Mucosa of descending colon (tissue), 3 donors: ENCODE data around the gene THBD. TPM values are rescaled to one million over a fixed set of nuclear protein-coding genes. Genes with fewer than 3 reads are reported as not detected.

Source experiments
- ATAC-seq: fragments of 200-7000 bp; cut with Tn5 transposase; one replicate; pipeline ENCODE4 v1.9.1; 2020; ENCODE audit warnings: mild to moderate bottlenecking, moderate library complexity
- DNase-seq, 3 donors: peaks; one replicate each; pipeline ENCODE4 v3.0.0-alpha.2; 2020
- H3K36me3 ChIP-seq: fragments of 200-600 bp; one replicate; pipeline ENCODE4 v1.8.0; 2021; ENCODE audit warnings: low read depth, mild to moderate bottlenecking
- H3K4me1 ChIP-seq: fragments of 200-600 bp; one replicate; pipeline ENCODE4 v1.8.0; 2021; ENCODE audit warnings: low read depth, mild to moderate bottlenecking
- H3K4me3 ChIP-seq: fragments of 200-600 bp; one replicate; pipeline ENCODE4 v1.8.0; 2021; ENCODE audit warnings: mild to moderate bottlenecking
- H3K9me3 ChIP-seq: fragments of 200-600 bp; one replicate; pipeline ENCODE4 v1.8.0; 2021; ENCODE audit warnings: mild to moderate bottlenecking
- intact Hi-C, 2 donors: fragments of 100-400 bp; cut with DNase I in 1 of 2; cut with micrococcal nuclease in 1 of 2; formaldehyde crosslinking; loops; one replicate each; pipeline versions ENCODE4 v1.11.0 to v1.11.1; 2022; cut with DNase I, micrococcal nuclease
- total RNA-seq, 3 donors: library from RNA; stranded (reverse); fragmentation: NEBNext Ultra II Directional in 2 of 3; extraction: Animal tissue kit (Norgen Biotek cat#: 25700) in 2 of 3; gene quantifications; one replicate each; pipeline versions ENCODE4 v1.2.1 to v1.2.4, GENCODE V29; 2021 to 2023
- TF ChIP-seq, protein P1 (sequence below): fragments of 200-600 bp; IDR thresholded peaks from one replicate; pipeline ENCODE4 v1.8.0; 2022; ENCODE audit warnings: antibody characterized with exemption, mild to moderate bottlenecking
- donor health status: DM: no; HTN: no; CAD: no; lungs with moderate emphysema.
- donor health status: DM: no; HTN: no; CAD: no.
- donor health status: DM: no; HTN: yes; CAD: no.

The THBD gene
- total RNA-seq, 3 donors from 2014 or later = 1.8 to 8.8 (median 5.9) TPM

DNA sequence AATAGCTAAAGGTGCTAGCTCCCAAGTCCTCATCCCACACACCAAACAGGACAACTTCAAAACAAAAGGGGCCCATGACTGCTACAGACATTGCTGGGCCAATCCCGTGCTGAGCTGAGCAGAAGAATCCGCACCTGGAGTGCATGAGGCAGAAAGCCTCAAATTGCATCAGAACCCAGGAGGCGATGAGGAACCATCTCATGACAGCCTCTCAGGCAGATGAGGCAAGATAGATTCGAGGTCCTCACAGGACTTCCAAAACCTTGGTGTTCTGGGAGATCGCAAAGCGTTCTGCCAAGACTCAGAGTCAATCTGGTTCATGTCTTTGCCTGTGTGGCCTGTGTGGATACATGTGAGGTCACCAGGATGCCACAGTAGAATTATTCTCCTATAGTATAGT is 47.2 kb downstream of the THBD start:
- Histone ChIP-seq H3K36me3 (no peaks in the 10 kb centered on the region), H3K9me3 (no peaks in the 10 kb centered on the region), H3K4me3 (no peak overlapping the region), H3K4me1 (no peaks in the 10 kb centered on the region)
- no peak for DNase-seq
- no peak for ATAC-seq
- intact Hi-C loops = no loop called here
- TF ChIP-seq, protein P1, sequence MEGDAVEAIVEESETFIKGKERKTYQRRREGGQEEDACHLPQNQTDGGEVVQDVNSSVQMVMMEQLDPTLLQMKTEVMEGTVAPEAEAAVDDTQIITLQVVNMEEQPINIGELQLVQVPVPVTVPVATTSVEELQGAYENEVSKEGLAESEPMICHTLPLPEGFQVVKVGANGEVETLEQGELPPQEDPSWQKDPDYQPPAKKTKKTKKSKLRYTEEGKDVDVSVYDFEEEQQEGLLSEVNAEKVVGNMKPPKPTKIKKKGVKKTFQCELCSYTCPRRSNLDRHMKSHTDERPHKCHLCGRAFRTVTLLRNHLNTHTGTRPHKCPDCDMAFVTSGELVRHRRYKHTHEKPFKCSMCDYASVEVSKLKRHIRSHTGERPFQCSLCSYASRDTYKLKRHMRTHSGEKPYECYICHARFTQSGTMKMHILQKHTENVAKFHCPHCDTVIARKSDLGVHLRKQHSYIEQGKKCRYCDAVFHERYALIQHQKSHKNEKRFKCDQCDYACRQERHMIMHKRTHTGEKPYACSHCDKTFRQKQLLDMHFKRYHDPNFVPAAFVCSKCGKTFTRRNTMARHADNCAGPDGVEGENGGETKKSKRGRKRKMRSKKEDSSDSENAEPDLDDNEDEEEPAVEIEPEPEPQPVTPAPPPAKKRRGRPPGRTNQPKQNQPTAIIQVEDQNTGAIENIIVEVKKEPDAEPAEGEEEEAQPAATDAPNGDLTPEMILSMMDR = no peak

DNA sequence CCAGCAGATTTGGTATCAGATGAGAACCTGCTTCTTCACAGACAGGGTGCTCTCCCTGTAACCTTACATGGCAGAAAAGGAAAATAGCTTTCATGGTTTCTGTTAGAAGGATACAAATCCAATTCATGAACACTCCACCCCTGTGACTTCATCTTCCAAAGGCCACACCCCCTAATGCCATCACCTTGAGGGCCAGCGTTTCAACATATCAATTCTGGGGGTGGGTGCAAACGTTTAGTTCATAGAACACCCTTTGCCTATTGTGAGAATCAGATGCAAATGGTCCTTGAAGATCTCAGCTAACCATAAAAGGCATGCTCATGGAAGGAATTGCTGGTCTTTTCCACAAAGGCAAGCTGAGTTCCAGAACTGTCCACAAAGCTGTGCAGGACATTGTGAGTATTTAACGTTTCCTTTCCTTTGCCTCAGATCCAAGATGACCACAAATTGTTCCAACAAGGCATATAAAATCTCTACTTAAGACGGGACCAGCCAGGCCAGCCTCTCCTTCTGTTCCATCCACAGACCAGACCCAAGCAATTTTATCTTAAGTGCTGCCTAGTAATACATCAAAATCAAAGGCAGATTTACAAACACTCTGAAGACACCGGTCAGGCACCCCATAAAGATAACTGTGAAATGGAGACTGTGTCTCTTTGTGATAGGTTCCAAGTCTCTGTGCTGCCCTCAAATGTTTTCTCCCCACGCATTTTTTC is 49.1 kb downstream of the THBD start:
- Histone ChIP-seq H3K4me3 (no peak overlapping the region), H3K9me3 (no peaks in the 10 kb centered on the region), H3K4me1 (no peaks in the 10 kb centered on the region), H3K36me3 (no peaks in the 10 kb centered on the region)
- intact Hi-C loops = no loop called here
- no peak for DNase-seq
- no peak for ATAC-seq
- TF ChIP-seq, protein P1 = no peak

DNA sequence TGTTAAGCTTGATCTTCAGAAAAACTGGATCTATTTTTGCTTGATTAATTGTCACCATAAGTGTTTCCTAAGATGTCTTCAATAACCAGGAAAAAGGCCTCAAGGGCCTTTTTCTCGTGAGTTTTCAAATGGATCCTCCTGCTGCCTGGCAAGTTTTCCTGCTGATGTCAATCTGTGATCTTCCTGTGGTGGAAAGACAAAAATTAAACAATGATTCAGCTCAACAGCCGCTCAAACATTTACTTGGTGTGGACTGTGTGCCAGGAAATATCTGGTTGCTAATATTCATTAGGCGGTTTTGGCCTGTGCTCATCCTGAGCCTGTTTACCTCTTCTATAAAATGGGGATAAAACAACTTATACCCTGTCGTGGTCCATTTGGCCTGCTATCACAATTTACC is 49.7 kb downstream of the THBD start:
- no peak overlapping the region for H3K4me3 ChIP-seq
- H3K4me1 ChIP-seq = no peaks in the 10 kb centered on the region
- intact Hi-C loops = no loop called here
- ATAC-seq = no peak
- no peaks in the 10 kb centered on the region for H3K9me3 ChIP-seq
- TF ChIP-seq, protein P1 = no peak
- no peaks in the 10 kb centered on the region for H3K36me3 ChIP-seq
- no peak for DNase-seq

DNA sequence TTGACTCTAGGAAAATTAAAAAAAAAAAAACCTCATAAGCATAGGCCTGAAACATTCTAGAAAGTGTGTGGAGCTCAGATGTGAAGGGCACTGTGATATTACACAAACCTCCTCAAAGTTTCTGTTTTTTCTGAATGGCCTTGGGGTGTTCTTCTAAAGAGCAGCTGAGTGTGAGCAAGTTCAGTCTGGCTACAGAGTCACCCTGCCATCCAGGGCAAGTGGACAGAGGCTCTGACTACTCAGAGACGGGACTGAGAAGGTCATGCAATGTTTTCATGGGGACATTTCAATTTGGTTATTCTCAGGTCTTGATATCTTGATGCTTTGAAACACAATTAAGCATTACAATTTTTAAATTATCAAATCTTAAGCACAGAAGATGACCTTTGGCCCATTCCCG is 51.0 kb downstream of the THBD start:
- no peak overlapping the region for H3K4me3 ChIP-seq
- no peaks in the 10 kb centered on the region for H3K4me1 ChIP-seq
- DNase-seq (no peak), ATAC-seq (no peak)
- H3K36me3 ChIP-seq = no peaks in the 10 kb centered on the region
- intact Hi-C loops = no loop called here
- H3K9me3 ChIP-seq = peaks cover under 1% of the 10 kb centered on the region
- TF ChIP-seq, protein P1 = no peak

DNA sequence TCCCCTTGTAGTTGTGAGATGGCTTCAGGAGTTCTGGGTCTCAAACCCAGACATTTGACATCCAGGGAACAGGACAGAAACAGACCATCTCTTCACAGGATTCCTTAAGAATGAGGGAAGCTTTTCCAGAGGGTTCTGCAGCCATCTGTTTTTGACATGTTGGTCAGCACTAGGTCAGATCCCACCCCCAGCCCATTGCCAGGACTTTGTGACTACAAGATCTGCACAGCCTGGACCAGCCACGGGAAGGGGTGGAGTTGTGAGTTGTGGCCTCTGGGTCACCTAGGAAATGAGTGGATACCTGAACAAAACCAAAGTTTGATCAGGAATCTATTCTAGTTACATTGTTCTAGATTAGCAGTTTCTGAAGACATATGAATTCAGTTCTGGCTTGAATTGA is 53.5 kb downstream of the THBD start:
- ATAC-seq = no peak
- no peak for DNase-seq
- Histone ChIP-seq H3K9me3 (peaks cover 4% of the 10 kb centered on the region), H3K36me3 (no peaks in the 10 kb centered on the region), H3K4me1 (no peaks in the 10 kb centered on the region), H3K4me3 (no peak overlapping the region)
- TF ChIP-seq, protein P1 = no peak
- intact Hi-C loops = no loop called here

Other genes starting within 250 kb of the THBD start
- under 1 TPM in 1 of 3 donors, not detected in 2; 0.19 TPM for gene SSTR4, start 14.4 kb downstream of the THBD start, total RNA-seq
- 10 to 100 TPM in 2 of 3 donors, 1 to 10 TPM in 1; 7.6 to 24.2 (median 20.1) TPM for gene CD93, start 36.7 kb upstream of the THBD start, total RNA-seq